ENCODE results near the gene RNF150.

Gene RNF150

DNA sequence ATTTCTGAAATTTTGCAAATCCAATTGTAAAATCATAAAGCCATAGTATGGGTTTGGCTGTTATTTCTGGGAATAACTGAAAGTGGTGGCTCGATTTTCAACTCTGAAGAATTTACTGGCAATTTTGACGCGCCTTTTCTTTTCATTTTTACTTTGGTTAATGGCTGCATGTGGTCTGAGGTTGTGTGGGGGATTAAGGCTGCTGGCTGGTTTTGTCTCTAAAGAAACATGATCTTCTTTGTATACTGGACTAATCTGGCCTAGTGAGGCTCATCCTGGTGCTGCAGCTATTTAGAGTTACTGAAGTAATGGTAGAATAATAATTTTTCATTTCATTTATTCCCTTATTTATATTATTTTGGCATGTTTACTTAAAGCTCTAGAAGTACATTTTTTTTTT lies 164.0 kb downstream of the RNF150 start:
- no peak for DNase-seq

- DNase-seq: no peak
Measured at GRCh38 chr4:140968371-140968770, 164.9 kb downstream of the RNF150 start.

GRCh38 chr4:140963883-140964282 lies 169.4 kb downstream of the RNF150 start:
- DNase-seq: no peak

GRCh38 chr4:140955641-140956040 lies 177.6 kb downstream of the RNF150 start:
- DNase-seq: no peak

DNA sequence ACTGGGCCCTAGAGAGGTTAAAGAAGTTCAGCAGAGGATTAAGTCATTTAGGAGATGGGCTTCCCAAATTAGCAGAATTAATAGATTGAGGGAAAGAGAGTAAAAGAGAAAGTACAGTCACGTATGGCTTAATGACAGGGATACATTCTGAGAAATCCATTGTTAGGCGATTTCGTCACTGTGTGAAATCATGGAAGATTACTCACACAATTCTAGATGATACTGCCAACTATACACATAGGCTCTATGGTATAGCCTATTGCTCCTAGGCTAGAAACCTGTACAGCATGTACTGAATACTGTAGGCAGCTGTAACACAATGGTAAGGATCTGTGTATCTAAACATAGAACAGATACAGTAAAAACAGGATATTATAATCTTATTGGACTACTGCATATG lies 180.6 kb downstream of the RNF150 start:
- no peak for DNase-seq

- DNase-seq: no peak
Measured at GRCh38 chr4:140947506-140947905, 185.8 kb downstream of the RNF150 start.

GRCh38 chr4:140945106-140945505 lies 188.2 kb downstream of the RNF150 start:
- DNase-seq: no peak

DNA sequence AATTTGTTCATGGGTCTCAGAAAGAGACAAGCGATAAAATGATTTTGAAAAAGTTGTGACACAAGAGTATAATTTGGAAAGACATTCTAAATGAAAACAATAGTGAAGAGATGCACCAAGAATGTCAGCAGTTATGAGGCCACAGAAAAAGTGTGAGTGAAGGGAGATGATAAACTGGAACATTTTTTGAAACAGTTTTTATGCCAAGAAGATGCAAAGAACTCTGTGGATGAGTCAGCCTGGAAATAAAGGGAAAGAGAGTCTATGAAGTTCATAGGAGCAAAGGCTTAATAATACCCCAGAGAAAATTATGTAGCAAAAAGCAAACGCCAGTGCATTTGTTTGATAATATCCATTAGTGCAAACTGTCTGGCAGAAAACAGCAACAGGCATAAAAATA lies 188.7 kb downstream of the RNF150 start:
- no peak for DNase-seq

GRCh38 chr4:140944199-140944515 lies 189.1 kb downstream of the RNF150 start:
- no peak for DNase-seq

GRCh38 chr4:140943486-140944198 lies 189.6 kb downstream of the RNF150 start:
- no peak for DNase-seq

- no peak for DNase-seq
Measured at GRCh38 chr4:140940589-140940988, 192.7 kb downstream of the RNF150 start.

GRCh38 chr4:140937866-140938265 lies 195.4 kb downstream of the RNF150 start:
- DNase-seq: no peak

- no peak for DNase-seq
Measured at GRCh38 chr4:140935254-140935653, 198.0 kb downstream of the RNF150 start.

DNA sequence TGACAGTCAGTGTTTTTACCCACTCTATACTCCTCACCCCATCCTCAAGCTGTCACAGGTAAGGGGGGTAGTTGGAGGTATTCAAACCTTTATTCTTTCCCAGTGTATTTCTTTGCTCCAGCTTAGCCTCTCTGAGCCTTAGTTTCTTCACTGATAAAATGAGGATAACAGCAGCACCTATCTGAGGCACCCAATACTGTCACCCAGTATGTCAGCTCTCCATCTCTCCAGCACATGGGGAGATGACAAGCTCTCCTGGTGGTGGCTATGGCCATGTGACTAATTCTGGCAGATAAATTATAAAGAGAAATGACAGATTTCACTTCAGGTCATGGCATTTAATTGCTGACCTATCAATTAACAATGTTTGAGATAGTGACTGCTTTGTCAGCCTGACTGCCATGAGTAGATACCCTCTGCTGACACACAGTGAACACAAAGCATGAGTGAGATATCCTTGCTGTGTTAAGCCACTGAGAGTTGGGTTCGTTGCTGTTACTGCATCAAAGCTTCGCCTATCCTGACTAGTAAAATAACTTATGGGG lies 200.7 kb downstream of the RNF150 start:
- DNase-seq: no peak

DNA sequence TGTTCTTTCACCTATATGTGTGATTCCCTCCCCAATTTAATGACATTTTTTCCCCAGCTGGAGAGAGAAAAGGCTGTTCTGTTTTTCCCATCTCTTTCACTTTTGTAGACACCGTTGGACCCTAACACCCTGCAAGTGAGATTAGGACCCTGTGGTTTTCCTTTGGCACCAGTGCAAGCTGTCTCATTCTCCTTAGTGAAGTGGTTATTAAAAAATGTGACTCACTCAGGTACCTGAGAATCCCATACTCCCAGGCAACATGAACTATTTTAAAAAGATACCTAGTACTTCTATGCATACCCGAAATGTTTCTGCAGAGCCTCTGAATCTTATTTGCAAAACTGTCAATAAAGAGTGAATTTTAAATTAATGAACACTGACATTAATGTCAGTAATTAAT lies 201.4 kb downstream of the RNF150 start:
- no peak for DNase-seq

- no peak for DNase-seq
Measured at GRCh38 chr4:140930557-140930956, 202.7 kb downstream of the RNF150 start.

DNA sequence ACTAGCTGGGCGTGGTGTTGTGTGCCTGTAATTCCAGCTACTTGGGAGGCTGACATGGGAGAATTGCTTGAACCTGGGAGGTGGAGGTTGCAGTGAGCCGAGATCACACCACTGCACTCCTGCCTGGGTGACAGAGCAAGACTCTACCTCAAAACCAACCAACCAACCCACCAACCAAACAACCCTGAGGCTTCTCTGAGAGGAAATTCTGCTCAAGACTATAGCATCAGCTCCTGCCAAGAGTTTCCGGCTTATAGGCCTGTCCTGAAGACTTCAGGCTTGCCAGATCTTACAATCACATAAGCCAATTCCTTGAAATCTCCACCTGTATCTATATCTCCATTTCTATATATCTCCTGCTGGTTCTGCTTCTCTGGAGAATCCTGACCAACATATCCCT lies 203.3 kb downstream of the RNF150 start:
- DNase-seq: no peak

- DNase-seq: no peak
Measured at GRCh38 chr4:140928880-140929279, 204.4 kb downstream of the RNF150 start.

GRCh38 chr4:140926672-140927071 lies 206.6 kb downstream of the RNF150 start:
- DNase-seq: no peak

- DNase-seq: no peak
Measured at GRCh38 chr4:140925417-140925816, 207.9 kb downstream of the RNF150 start.

GRCh38 chr4:140924761-140925392 lies 208.4 kb downstream of the RNF150 start:
- DNase-seq: no peak

DNA sequence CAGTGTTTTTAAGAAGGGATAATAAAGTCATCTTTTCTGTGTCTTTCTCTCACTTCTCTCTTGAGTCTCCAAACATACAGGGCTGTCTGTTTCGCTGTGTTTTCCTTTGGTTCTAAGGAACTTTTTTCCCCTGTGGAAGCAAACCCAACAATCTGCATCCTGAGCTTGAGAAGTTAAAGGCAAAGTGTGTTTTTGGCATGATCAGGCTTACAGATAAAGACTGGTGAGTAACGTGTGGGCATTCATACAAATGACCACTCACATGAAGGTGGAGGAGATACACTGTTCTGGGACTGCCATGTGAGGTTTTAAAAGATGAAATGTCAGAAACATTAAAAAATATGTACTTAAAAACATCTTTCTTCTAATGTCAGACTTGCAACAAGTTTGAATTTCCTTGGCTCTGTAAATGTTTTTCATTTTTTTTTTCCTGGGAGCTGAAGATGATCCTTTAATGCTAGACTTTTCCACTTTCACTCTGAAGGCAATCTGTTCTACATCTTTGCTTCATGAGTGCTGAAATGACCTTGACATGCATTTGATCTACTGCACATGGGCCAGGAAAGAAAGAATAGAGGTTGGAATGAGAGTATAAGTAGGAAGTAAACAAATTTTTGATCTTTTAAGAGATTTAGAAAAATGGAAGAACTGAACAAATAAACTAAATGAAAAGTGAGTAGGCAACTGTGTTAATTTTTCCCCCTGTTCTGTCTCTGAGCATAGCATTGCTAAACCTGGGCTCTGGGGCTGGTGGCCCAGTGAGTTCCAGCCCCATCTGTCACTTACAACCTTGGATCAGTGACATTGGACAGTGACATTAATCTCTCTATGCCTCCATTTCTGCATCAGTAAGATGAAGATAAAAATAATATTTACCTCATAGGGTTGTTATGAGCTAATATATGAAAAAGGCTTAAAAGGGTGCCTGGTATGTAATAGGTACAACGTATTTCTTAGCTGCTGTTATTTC lies 226.0 kb downstream of the RNF150 start:
- DNase-seq: no peak

DNA sequence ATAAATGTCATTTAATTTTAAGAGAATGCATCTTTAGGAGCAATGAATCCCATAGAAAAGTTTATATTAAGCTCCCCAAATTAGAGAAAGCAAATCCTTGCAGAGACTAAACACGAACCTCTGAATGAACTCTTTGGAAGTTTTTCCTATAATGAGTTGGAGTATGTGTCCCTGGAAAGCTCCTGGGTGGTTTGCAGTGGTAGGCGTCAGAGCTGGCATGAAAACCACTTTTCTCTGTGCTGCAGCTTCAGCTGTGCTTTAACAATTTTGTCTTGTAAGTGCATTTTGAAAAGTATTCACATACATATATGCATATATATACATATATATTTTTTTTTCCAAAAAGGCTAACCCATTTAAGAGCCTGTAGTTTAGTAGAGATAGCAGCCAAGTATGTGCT lies 228.4 kb downstream of the RNF150 start:
- no peak for DNase-seq
